ENCODE data around the gene NARF.
"Not testable (repeated sequence)": the region's sequence is repeated elsewhere in the genome, so short reads cannot be mapped to it uniquely, and the experiment has no call there.

The NARF gene

DNA sequence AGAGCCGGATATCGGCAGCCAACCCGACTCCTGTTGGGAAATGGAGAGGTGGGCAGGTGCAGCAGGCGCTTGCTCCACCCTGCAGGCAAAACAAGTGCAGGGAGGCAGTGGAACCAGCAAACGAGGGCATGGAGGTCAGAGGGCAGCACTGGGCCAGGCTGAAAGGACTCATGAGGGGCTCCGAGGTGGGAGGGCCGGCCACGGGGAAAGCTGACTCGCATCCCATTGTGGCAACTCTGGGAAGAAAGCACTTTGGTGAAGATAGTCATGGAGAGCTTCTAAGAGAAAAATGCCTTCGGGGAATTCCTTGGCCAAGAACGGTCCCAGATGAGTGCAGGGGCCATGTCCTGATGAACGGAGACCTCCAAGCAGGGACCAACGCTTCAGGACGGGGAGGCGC, 12.4 kb upstream of the NARF start:
- no peak for DNase-seq (ENCODE audit: low read depth)

DNA sequence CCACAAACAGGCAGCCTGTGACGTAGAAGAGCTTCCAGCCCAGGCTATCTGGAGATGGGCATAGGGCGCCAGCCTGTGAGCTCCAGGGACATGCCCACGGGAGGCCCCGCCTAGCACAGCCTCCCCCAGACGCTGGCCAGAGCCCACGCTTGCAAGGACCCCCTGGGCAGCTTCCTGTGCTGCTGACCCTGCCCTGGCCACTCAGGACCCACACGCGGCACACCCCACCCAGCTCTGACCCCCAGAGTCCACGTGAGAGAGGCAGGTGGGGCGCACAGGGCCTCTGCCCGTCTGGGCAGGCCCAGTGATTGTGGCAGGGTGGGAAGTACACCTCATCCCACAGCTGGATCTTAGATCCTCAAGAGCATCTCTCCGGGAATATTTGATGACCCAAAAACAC, 11.9 kb upstream of the NARF start:
- no peak for DNase-seq (ENCODE audit: low read depth)

DNA sequence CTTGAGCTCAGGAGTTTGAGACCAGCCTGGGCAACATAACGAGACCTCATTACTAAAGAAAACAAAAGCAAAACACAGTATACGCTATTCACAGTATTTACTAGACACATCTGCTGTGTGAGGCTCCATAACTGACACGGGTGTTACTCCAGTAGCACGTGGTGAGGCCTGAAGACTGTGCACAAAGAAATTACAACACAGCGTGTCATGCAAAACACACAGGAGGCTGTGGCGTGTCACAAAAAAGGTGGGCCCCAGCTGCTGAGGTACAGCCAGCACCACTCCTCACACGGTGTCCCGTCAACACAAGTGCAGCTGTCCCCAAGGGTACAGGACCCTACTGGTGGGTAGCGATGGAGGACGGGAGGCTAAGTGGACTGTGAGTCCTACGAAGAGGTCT, 10.7 kb upstream of the NARF start:
- DNase-seq (ENCODE audit: low read depth) = no peak

DNA sequence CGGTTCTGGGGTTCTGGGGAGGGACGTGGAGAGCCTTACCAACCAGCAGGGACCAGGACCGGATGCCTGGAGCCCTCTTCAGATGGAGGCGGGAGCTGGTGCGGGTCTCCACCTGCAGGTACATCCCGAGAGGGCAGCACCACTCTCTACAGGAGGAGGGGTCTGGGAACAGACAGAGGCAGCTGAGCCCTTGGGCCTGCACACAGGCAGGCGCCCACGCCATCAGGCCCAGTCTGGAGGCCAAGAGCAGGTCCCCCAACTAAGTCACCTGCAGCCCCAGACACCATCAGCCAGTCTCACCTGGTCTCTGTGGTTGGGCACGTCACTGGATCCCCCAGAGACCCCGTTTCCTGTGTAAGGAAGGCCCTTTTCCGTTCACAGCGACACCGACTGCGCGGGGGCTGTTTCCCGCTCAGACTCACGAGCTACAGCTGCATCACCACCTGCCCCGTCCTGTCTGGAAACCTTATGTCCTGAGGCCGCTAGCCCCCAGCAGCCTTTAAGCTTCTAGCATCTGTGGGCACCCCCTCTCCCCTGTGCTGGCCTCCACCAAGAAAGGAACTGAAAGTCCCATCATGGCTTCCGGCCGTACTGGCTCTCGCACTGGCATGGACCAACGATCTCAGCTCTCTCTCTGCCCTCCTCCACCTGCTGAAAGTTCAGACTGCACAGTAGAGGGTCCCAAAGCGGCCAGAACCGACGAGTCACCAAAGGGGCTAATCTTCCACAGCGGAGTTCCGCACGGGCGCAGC, 9.2 kb upstream of the NARF start:
- DNase-seq (ENCODE audit: low read depth) = peak; percentile 41

DNA sequence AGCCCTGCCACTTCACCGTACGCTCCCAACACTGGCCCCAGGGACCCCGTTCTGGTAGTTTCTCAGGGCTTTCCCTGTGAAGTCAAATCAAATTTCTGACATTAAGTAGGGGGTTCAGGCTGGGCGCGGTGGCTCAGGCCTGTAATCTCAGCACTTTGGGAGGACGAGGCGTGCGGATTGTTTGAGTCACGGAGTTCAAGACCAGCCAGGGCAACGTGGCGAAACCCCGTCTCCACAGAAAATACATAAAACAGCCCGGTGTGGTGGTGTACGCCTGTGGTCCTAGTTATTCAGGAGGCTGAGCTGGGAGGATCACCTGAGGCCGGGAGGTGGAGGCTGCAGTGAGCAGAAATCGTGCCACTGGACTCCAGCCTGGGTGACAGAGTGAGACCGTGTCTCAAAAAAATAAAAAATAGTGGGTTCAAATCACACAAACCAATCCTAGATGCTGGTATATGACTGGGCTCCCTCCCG, 8.6 kb upstream of the NARF start:
- peak; percentile 32 for DNase-seq (ENCODE audit: low read depth)

DNA sequence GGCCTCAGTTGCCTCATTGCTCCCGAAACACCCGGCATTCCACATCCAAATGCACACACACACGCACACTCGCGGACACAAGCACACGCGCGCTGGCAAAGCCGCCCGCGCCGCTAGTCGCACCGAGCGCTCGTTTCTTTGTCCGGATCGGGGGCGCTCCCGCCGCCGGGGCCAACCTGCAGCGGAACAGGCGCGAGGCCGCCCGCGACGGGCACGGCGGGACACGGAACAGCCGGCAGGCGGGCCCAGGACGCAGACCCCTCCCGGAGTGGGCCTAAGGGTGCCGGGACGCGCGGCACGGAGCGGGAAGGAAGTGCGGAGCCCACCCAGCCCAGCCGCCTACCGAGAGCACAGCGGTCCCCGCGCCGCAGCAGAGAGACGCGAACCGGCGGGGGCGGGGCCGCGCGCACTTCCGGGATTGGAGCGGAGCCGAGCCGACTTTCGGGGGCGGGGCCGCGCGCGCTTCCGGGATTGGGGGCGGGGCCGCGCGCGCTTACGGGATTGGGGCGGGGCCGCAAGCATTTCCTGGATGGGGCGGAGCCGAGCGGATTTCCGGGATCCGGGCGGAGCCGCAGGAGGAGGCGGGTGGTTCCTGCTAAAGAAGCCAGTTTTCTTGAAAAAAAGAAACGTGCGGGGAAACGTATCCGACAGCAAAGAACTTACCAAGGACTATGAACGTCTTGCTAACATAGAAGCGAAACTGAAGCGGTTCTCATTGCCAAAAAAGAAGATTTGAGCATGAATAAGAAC, 8.0 kb upstream of the NARF start, which contains the start of gene CYBC1:
Gene CYBC1 (minus strand): TSS at position 396 of the 750 bp plus-strand sequence. CDS start 1,498 bp downstream, outside the sequence.
- peak; percentile 93 for DNase-seq (ENCODE audit: low read depth)

DNA sequence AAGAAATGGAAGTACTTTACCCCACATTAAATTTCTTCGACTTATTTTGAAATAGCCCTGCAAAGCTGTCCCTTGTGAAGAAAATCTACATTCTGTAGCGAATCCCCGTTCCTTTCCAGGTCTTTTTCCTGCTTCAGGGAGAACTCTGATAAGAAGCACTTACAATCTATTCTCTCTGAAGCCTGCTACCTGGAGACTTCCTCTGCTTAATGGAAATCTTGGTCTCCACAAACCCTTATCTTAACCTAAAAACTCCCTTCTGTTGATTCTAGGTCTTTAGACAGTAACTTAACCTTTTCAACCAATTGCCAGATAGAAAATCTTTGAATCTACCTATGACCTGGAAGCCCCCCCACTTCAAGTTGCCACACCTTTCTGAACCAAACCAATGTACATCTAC, 6.4 kb upstream of the NARF start:
- no peak for DNase-seq (ENCODE audit: low read depth)

DNA sequence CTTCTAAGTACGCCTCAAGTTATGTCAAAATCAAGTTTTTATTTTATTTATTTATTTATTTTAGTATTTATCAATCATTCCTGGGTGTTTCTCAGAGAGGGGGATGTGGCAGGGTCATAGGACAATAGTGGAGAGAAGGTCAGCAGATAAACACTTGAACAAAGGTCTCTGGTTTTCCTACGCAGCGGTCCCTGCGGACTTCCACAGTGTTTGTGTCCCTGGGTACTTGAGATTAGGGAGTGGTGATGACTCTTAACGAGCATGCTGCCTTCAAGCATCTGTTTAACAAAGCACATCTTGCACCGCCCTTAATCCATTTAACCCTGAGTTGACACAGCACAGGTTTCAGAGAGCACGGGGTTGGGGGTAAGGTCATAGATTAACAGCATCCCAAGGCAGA, 5.4 kb upstream of the NARF start:
- not testable (repeated sequence) for DNase-seq (ENCODE audit: low read depth)

DNA sequence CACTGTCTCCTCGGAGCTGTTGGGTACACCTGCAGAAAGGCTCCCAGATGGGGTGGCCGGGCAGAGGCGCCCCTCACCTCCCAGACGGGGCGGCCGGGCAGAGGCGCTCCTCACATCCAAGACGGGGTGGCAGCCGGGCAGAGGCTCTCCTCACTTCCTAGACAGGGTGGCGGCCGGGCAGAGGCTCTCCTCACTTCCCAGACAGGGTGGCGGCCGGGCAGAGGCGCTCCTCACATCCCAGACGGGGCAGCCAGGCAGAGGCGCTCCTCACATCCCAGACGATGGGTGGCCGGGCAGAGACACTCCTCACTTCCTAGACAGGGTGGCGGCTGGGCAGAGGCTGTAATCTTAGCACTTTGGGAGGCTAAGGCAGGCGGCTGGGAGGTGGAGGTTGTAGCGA, 4.8 kb upstream of the NARF start:
- DNase-seq (ENCODE audit: low read depth) = not testable (repeated sequence)

DNA sequence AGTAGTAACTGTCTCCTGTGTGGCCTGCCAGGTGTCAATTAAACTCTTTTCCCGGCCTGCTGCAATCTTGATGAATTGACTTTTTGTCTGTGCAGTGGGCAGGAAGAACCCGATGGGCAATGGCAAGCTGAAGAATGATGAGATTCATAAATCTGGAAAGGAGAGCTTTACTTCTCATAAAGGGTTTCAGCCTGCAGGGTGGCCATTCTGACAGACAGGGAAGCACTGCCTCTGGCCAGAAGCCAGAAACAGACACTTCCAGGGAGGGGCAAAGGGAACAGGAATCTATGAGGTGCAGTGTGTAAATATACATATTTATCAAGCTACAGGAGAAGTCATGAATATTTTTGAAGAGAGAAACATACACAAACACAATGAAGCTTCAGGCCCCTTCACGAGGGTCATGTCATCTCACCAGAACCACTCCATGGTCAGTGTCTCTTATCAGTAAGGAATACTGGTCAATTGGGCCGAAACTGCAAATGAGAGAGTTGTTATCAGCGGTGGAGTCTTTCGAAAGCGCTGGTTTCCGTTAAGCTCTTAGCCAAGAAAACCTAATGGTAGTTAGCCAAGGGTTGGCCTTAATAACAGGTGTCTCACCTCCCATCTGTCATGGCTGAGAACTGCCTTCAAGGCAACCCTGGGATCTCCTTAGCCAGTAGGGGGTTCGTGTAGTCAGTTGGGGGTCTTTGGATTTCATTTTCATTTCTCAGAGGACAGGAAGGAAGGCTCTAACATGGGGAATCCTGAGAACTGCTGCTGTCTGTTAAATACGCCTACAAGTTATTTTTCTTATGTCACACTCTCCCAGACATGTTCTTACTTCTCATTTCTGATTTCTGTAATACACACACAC, 1.2 kb upstream of the NARF start:
- DNase-seq (ENCODE audit: low read depth) = no peak

DNA sequence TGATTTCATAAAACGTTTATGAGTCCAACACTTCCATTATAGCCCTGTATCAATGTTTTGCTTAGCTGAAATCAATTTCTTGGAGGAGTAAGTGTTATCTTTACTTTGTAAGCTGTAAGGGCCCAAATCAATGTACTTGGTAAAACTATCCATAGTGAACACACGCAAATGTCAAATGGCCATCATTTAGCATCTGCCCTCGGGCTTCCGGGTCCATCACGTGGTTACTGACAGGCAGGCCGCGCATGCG, 687 bp upstream of the NARF start:
- no peak for DNase-seq (ENCODE audit: low read depth)

DNA sequence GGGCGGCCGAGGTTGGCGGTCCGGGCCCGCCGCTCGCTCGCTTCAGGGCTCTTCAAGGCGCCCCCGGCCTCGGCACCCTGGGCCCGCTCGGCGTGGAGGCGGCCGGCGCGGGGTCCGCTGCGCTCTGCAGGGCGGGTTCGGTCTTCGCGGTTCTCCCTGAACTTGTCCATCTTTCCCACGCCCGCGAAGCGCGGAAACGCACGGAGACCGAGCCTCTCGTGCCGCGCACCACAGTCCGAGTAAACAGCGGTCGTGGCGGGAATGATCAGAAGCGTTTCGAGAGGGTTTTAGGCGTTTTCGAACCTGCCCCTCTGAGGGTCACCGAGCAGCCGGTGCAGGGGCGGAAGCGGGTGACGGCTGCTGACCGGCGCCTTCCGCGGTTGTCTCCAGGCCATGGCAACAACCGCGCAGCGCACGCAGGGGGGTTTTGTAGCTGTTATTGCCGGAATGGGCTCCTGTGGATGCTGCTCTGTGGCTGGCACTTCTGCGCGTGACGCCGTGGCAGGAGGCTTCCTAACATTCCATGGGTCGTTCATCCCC, 414 bp downstream of the NARF start:
- no peak for DNase-seq (ENCODE audit: low read depth)

DNA sequence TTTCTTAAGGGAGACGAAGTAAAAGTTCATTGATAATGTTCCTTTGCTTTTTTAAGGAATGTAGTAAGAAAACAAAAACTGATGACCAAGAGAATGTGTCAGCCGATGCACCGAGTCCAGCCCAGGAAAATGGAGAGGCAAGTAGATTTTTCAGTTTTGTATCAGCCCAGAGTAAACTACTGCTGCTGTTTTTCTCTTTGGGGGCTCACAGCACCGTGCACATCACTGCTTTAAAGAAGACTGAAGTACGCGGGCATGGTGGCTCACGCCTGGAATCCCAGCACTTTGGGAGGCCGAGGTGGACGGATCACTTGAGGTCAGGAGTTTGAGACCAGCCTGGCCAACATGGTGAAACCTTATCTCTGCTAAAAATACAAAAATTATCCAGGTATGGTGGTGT, 1.4 kb downstream of the NARF start:
- DNase-seq (ENCODE audit: low read depth) = not testable (repeated sequence)

DNA sequence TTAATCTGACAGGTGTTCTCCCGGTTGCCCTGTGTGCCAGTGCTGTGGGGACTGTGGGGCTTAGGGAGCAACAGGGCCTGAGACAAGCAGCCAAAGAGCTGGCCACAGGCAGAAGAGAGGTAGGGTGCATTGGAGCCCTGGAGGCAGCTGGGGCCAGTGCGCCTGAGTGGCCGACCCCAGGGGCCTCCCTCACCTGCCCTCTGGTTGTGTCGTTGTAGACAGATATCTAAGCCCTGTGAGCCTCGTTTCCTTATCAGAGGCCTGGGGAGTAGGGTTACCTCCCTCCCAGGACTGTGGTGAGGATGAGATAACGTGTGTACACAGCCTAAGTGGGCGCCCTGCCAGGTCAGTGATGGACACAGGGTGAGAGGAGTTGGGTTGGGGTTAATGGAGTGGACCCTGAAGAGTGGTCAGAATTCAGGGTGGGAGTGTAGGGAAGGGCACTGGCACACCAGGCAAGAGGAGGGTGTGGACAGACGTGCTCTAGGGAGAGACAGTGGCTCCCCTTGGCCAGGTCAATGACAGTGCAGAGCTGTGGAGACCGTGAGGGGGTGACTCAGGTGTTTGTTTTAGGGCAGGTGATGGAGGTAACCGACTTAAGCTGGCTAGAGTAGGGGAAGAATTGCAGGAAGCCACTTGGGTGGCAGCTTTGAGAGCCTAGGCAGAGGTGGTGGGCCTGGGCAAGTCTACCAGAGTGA, 3.4 kb downstream of the NARF start:
- DNase-seq (ENCODE audit: low read depth) = no peak

DNA sequence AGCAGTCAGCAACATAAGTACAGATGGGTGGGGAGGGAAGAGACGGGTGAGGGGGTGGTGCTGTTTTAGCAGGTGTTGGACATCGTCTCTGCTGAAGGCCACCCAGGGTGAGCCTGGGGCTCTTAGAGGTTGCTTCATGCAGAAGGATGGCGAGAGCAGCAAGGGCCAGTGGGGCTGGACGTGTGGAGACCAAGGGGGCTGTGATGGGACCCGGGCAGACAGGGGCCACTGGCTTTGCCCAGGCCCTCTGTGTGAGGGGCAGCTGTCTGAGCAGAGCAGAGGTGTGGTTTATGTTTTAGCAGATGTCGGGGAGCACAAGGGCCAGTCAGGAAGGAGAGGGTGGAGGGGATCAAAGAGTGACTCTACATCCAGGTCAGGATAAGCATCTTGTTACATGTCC, 4.8 kb downstream of the NARF start:
- DNase-seq (ENCODE audit: low read depth) = no peak

DNA sequence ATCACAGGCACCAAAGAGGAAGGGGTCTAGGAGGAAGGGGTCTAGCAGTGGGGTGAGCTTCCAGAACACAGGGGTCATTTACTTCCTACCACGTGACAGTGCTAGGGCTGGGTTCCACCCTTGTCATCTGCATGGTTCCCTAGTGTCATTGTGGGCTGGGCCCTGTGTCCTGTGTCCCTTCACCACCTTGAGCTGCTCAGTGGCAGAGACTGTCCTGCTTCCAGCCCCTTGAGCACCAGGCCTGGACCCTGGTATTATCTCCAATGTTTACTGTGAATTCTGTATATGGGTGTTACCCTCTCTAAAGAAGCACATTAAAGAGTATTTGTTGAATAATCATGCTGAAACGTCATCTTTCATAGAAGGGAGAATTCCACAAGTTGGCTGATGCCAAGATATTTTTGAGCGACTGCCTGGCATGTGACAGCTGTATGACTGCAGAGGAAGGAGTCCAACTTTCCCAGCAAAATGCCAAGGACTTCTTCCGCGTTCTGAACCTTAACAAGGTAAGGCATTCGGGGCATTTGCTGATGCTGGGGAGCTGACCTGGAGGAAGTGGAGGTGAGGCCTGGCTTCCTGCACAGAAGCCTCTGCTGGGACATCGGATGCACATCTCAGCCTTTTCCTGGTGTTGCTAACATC, 5.5 kb downstream of the NARF start:
- no peak for DNase-seq (ENCODE audit: low read depth)

DNA sequence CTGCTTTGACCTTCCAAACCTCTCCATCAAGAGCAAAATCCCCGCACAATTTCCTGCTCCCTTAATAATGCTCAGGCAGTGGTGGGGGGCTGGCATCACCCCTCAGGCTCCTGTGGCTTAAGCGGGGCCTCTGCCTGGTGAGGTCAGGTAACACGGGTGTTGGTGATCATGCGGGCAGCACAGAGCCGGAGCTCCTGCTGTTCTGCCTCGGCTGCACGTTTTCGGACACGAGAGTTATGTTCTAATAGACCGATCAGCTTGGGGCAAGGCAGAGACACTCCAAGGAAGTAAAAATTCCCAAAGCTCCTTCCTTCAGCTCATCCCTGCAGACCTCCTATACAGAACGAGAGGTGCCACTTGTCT, 6.0 kb downstream of the NARF start:
- no peak for DNase-seq (ENCODE audit: low read depth)

DNA sequence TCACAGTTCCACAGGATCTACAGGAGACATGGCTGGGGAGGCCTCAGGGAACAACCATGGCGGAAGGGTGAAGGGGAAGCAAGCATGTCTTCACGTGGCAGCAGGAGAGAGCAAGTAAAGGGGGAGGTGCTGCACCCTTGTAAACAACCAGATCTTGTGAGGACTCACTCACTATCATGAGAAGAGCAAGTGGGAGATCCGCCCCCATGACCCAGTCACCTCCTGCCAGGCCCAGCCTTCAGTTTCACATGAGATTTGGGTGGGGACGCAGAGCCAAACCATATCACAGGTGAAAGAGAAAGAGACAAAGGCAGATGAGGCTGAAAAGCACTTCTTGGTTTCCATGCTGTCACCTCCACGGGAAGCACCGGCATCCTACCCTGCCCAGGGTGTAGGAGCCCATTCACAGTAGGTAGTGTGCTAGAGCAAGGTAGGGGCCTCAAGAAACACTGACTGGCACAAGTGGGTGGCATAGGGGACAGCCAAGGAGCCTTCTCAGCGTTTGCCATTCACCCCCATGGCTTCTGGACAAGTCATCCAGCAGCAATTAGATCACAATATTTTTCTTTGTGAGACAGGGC, 6.6 kb downstream of the NARF start:
- DNase-seq (ENCODE audit: low read depth) = no peak

DNA sequence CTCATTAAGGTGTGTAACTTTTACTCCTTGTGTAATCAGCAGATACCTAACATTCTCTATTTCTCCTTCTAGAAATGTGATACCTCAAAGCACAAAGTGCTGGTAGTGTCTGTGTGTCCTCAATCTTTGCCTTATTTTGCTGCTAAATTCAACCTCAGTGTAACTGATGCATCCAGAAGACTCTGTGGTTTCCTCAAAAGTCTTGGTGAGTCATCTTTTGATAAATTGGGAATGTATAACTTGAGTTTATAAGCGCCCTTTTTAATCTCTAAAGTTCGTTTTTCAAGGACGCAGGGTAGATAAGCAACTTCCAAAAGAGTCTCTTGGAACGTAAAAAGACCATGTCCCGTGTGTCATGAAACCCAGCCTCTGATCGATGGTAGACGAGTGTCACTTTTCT, 10.2 kb downstream of the NARF start:
- DNase-seq (ENCODE audit: low read depth) = no peak

DNA sequence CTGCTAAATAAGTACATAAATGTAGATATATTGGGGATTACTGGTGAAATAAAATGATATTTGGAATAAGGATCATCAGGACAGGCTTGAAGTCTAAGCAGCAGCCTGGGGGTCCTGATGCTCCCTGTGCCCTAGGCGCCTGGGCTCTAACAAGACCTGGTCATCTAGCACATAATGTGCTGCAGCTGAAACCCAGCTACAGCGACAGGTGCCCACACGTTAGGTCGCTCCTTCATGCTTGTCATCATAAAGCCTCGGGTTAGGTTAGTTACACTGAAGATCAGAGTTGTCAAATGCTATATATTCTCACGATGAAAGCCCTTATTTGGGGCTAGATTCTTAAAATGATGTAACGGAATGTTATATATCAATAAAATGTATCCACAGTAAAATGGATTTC, 11.5 kb downstream of the NARF start:
- no peak for DNase-seq (ENCODE audit: low read depth)
